ENCODE results near the gene ODF2L. TPM values are rescaled to one million over a fixed set of nuclear protein-coding genes. Genes with fewer than 3 reads are reported as not detected.
A peak's percentile ranks its signal among the peaks of the same experiment; 100 is the strongest.

Gene ODF2L
- total RNA-seq, result 10 to 100 TPM; 45.8 to 65.8 TPM

GRCh38 chr1:86395751-86396497 lies at the start of gene ODF2L:
ODF2L (minus strand) TSS chr1:86396323; CDS start chr1:86387027, 9,296 bp downstream.
- no peaks in the 10 kb centered on the region for H3K36me3 Mint-ChIP-seq (ENCODE audit: low read depth)
- peaks cover 46% of the 10 kb centered on the region for H3K4me1 Mint-ChIP-seq

GRCh38 chr1:86445919-86446318 lies 49.8 kb upstream of the ODF2L start:
- H3K27me3 Mint-ChIP-seq, result no peaks in the 10 kb centered on the region
- H3K36me3 Mint-ChIP-seq (ENCODE audit: low read depth), result no peaks in the 10 kb centered on the region
- no peaks in the 10 kb centered on the region for H3K9me3 Mint-ChIP-seq
- no peak overlapping the region for H3K27ac Mint-ChIP-seq
- H3K4me1 Mint-ChIP-seq, result peaks cover 4% of the 10 kb centered on the region
- no peak overlapping the region for H3K4me3 Mint-ChIP-seq
- no peak for ATAC-seq (replicated peaks)

More at GRCh38 chr1:86395751-86396497, at the start of gene ODF2L:
- Mint-ChIP-seq H3K27me3 (no peaks in the 10 kb centered on the region), H3K9me3 (no peaks in the 10 kb centered on the region), H3K27ac (peak within 1 kb of the TSS; percentile 96), H3K4me3 (peak within 1 kb of the TSS; percentile 88)
- peak; percentile 100 for ATAC-seq (replicated peaks)

GRCh38 chr1:86441997-86442396 lies 45.9 kb upstream of the ODF2L start:
- H3K36me3 Mint-ChIP-seq (ENCODE audit: low read depth), result no peaks in the 10 kb centered on the region
- H3K9me3 Mint-ChIP-seq, result no peaks in the 10 kb centered on the region
- no peak for ATAC-seq (replicated peaks)
- peaks cover 4% of the 10 kb centered on the region for H3K4me1 Mint-ChIP-seq
- peaks cover 7% of the 10 kb centered on the region for H3K27me3 Mint-ChIP-seq
- no peak overlapping the region for H3K4me3 Mint-ChIP-seq
- no peak overlapping the region for H3K27ac Mint-ChIP-seq

- Mint-ChIP-seq H3K4me3 (no peak overlapping the region), H3K36me3 (ENCODE audit: low read depth) (no peaks in the 10 kb centered on the region), H3K27me3 (peaks cover 8% of the 10 kb centered on the region), H3K9me3 (no peaks in the 10 kb centered on the region), H3K4me1 (peaks cover 4% of the 10 kb centered on the region), H3K27ac (no peak overlapping the region)
- ATAC-seq (replicated peaks), result no peak
Observed at GRCh38 chr1:86441581-86441980, 45.5 kb upstream of the ODF2L start.

- Mint-ChIP-seq H3K4me3 (no peak overlapping the region), H3K36me3 (ENCODE audit: low read depth) (no peaks in the 10 kb centered on the region), H3K4me1 (no peaks in the 10 kb centered on the region), H3K27ac (no peak overlapping the region), H3K27me3 (peaks cover 8% of the 10 kb centered on the region), H3K9me3 (no peaks in the 10 kb centered on the region)
- no peak for ATAC-seq (replicated peaks)
Observed at GRCh38 chr1:86436041-86436440, 39.9 kb upstream of the ODF2L start.

- H3K4me3 Mint-ChIP-seq, result no peak overlapping the region
- no peaks in the 10 kb centered on the region for H3K4me1 Mint-ChIP-seq
- no peaks in the 10 kb centered on the region for H3K9me3 Mint-ChIP-seq
- no peak for ATAC-seq (replicated peaks)
- no peak overlapping the region for H3K27ac Mint-ChIP-seq
- H3K27me3 Mint-ChIP-seq, result peaks cover 8% of the 10 kb centered on the region
- no peaks in the 10 kb centered on the region for H3K36me3 Mint-ChIP-seq (ENCODE audit: low read depth)
Observed at GRCh38 chr1:86435327-86435726, 39.2 kb upstream of the ODF2L start.

- no peaks in the 10 kb centered on the region for H3K9me3 Mint-ChIP-seq
- no peaks in the 10 kb centered on the region for H3K4me1 Mint-ChIP-seq
- no peak overlapping the region for H3K27ac Mint-ChIP-seq
- no peaks in the 10 kb centered on the region for H3K36me3 Mint-ChIP-seq (ENCODE audit: low read depth)
- no peak for ATAC-seq (replicated peaks)
- H3K27me3 Mint-ChIP-seq, result peaks cover 8% of the 10 kb centered on the region
- H3K4me3 Mint-ChIP-seq, result no peak overlapping the region
Observed at GRCh38 chr1:86434059-86434458, 37.9 kb upstream of the ODF2L start.

- H3K9me3 Mint-ChIP-seq, result no peaks in the 10 kb centered on the region
- no peak overlapping the region for H3K4me3 Mint-ChIP-seq
- H3K27ac Mint-ChIP-seq, result no peak overlapping the region
- H3K4me1 Mint-ChIP-seq, result no peaks in the 10 kb centered on the region
- ATAC-seq (replicated peaks), result peak; percentile 11
- no peaks in the 10 kb centered on the region for H3K36me3 Mint-ChIP-seq (ENCODE audit: low read depth)
- peaks cover 3% of the 10 kb centered on the region for H3K27me3 Mint-ChIP-seq
Observed at GRCh38 chr1:86430376-86430775, 34.3 kb upstream of the ODF2L start.

GRCh38 chr1:86429835-86430234 lies 33.7 kb upstream of the ODF2L start:
- Mint-ChIP-seq H3K4me3 (no peak overlapping the region), H3K9me3 (no peaks in the 10 kb centered on the region), H3K27me3 (peaks cover 3% of the 10 kb centered on the region), H3K27ac (no peak overlapping the region), H3K36me3 (ENCODE audit: low read depth) (no peaks in the 10 kb centered on the region), H3K4me1 (no peaks in the 10 kb centered on the region)
- ATAC-seq (replicated peaks), result peak; percentile 98

- H3K4me3 Mint-ChIP-seq, result no peak overlapping the region
- H3K27me3 Mint-ChIP-seq, result peaks cover 3% of the 10 kb centered on the region
- no peaks in the 10 kb centered on the region for H3K9me3 Mint-ChIP-seq
- H3K27ac Mint-ChIP-seq, result no peak overlapping the region
- H3K4me1 Mint-ChIP-seq, result no peaks in the 10 kb centered on the region
- H3K36me3 Mint-ChIP-seq (ENCODE audit: low read depth), result no peaks in the 10 kb centered on the region
- ATAC-seq (replicated peaks), result no peak
Observed at GRCh38 chr1:86429122-86429725, 33.1 kb upstream of the ODF2L start.

- no peaks in the 10 kb centered on the region for H3K36me3 Mint-ChIP-seq (ENCODE audit: low read depth)
- peaks cover 3% of the 10 kb centered on the region for H3K27me3 Mint-ChIP-seq
- H3K4me1 Mint-ChIP-seq, result no peaks in the 10 kb centered on the region
- H3K9me3 Mint-ChIP-seq, result no peaks in the 10 kb centered on the region
- ATAC-seq (replicated peaks), result no peak
- H3K27ac Mint-ChIP-seq, result no peak within 1 kb of the TSS
- H3K4me3 Mint-ChIP-seq, result no peak within 1 kb of the TSS
Observed at GRCh38 chr1:86423873-86424272, 27.8 kb upstream of the ODF2L start, which contains the start of gene CLCA2. CLCA2 (plus strand) TSS chr1:86424171; CDS start chr1:86424248, 77 bp downstream.

GRCh38 chr1:86423473-86423872 lies 27.4 kb upstream of the ODF2L start:
- Mint-ChIP-seq H3K27ac (no peak overlapping the region), H3K4me3 (no peak overlapping the region), H3K36me3 (ENCODE audit: low read depth) (no peaks in the 10 kb centered on the region), H3K9me3 (no peaks in the 10 kb centered on the region), H3K27me3 (peaks cover 3% of the 10 kb centered on the region), H3K4me1 (no peaks in the 10 kb centered on the region)
- no peak for ATAC-seq (replicated peaks)

GRCh38 chr1:86421601-86422280 lies 25.6 kb upstream of the ODF2L start:
- Mint-ChIP-seq H3K36me3 (ENCODE audit: low read depth) (no peaks in the 10 kb centered on the region), H3K4me3 (no peak overlapping the region), H3K9me3 (no peaks in the 10 kb centered on the region), H3K27ac (no peak overlapping the region), H3K4me1 (no peaks in the 10 kb centered on the region), H3K27me3 (peaks cover 2% of the 10 kb centered on the region)
- ATAC-seq (replicated peaks), result no peak

- no peaks in the 10 kb centered on the region for H3K27me3 Mint-ChIP-seq
- H3K4me1 Mint-ChIP-seq, result no peaks in the 10 kb centered on the region
- H3K36me3 Mint-ChIP-seq (ENCODE audit: low read depth), result no peaks in the 10 kb centered on the region
- no peaks in the 10 kb centered on the region for H3K9me3 Mint-ChIP-seq
- H3K4me3 Mint-ChIP-seq, result peak overlapping the region; percentile 7
- H3K27ac Mint-ChIP-seq, result peak overlapping the region; percentile 39
- ATAC-seq (replicated peaks), result peak; percentile 63
Observed at GRCh38 chr1:86419277-86419903, 23.3 kb upstream of the ODF2L start.
